H9 (cell line): ENCODE data around the gene MED22. TPM values are rescaled to one million over a fixed set of nuclear protein-coding genes. Genes with fewer than 3 reads are reported as not detected.
"Not testable (repeated sequence)": the region's sequence is repeated elsewhere in the genome, so short reads cannot be mapped to it uniquely, and the experiment has no call there.

Experiments used
- DNase-seq: peaks from one replicate; pipeline ENCODE4 v3.0.0-alpha.2; 2017
- H2AFZ ChIP-seq: one replicate; pipeline ENCODE4 v1.6.1; 2013; ENCODE audit warnings: mild to moderate bottlenecking, low read length, control low read depth, moderate library complexity
- H2AK5ac ChIP-seq: 2 replicates; pipeline ENCODE4 v1.6.1; 2013; ENCODE audit warnings: low read length, control low read depth, mixed read lengths; ENCODE audit not compliant: insufficient read length
- H2BK120ac ChIP-seq: one replicate; pipeline ENCODE4 v1.6.1; 2013; ENCODE audit warnings: low read depth, mild to moderate bottlenecking, low read length, control low read depth, inconsistent platforms; ENCODE audit not compliant: poor library complexity, severe bottlenecking
- H2BK12ac ChIP-seq: 2 replicates; pipeline ENCODE4 v1.6.1; 2013; ENCODE audit warnings: low read length, control low read depth, mixed read lengths, low read depth; ENCODE audit not compliant: insufficient read length
- H2BK15ac ChIP-seq: 2 replicates; pipeline ENCODE4 v1.6.1; 2013; ENCODE audit warnings: low read depth, low read length, control low read depth
- H2BK20ac ChIP-seq: one replicate; pipeline ENCODE4 v1.6.1; 2013; ENCODE audit warnings: low read depth, mild to moderate bottlenecking, low read length, control low read depth, inconsistent platforms; ENCODE audit not compliant: poor library complexity, severe bottlenecking
- H2BK5ac ChIP-seq: 2 replicates; pipeline ENCODE4 v1.6.1; 2013; ENCODE audit warnings: low read length, control low read depth, mixed read lengths; ENCODE audit not compliant: insufficient read length
- H3K14ac ChIP-seq: 2 replicates; pipeline ENCODE4 v1.6.1; 2013; ENCODE audit warnings: low read length, control low read depth; ENCODE audit not compliant: insufficient read depth
- H3K18ac ChIP-seq: 2 replicates; pipeline ENCODE4 v1.6.1; 2013; ENCODE audit warnings: low read depth, mild to moderate bottlenecking, mixed read lengths, low read length, control low read depth; ENCODE audit not compliant: insufficient read length
- H3K23ac ChIP-seq: 2 replicates; pipeline ENCODE4 v1.6.1; 2013; ENCODE audit warnings: low read length, control low read depth, mixed read lengths, low read depth; ENCODE audit not compliant: insufficient read length
- H3K23me2 ChIP-seq: 2 replicates; pipeline ENCODE4 v1.6.1; 2013; ENCODE audit warnings: low read depth, mild to moderate bottlenecking, mixed read lengths, low read length, control low read depth; ENCODE audit not compliant: insufficient read length, poor library complexity, severe bottlenecking
- H3K27ac ChIP-seq: 2 replicates; pipeline ENCODE4 v1.5.1; 2013; ENCODE audit warnings: low read length, control low read depth, mixed read lengths, low read depth; ENCODE audit not compliant: insufficient read length
- H3K27me3 ChIP-seq: 2 replicates; pipeline ENCODE4 v1.6.1; 2013; ENCODE audit warnings: low read length, control low read depth, inconsistent platforms; ENCODE audit not compliant: insufficient read depth
- H3K4ac ChIP-seq: 2 replicates; pipeline ENCODE4 v1.6.1; 2013; ENCODE audit warnings: low read depth, mild to moderate bottlenecking, control low read depth, inconsistent platforms, low read length, moderate library complexity
- H3K4me1 ChIP-seq: 2 replicates; pipeline ENCODE4 v1.6.1; 2013; ENCODE audit warnings: low read length, control low read depth, inconsistent platforms; ENCODE audit not compliant: insufficient read depth
- H3K4me2 ChIP-seq: 2 replicates; pipeline ENCODE4 v1.6.1; 2013; ENCODE audit warnings: low read length, control low read depth, mixed read lengths; ENCODE audit not compliant: insufficient read length, insufficient read depth
- H3K56ac ChIP-seq: 2 replicates; pipeline ENCODE4 v1.6.1; 2013; ENCODE audit warnings: low read depth, mild to moderate bottlenecking, mixed read lengths, low read length, control low read depth; ENCODE audit not compliant: insufficient read length
- H3K79me1 ChIP-seq: 2 replicates; pipeline ENCODE4 v1.6.1; 2013; ENCODE audit warnings: low read depth, mild to moderate bottlenecking, moderate library complexity, low read length, control low read depth, inconsistent platforms; ENCODE audit not compliant: insufficient read depth, poor library complexity, severe bottlenecking
- H3K79me2 ChIP-seq: 2 replicates; pipeline ENCODE4 v1.6.1; 2013; ENCODE audit warnings: low read length, control low read depth, inconsistent platforms; ENCODE audit not compliant: insufficient read depth
- H3K9ac ChIP-seq: 2 replicates; pipeline ENCODE4 v1.6.1; 2013; ENCODE audit warnings: low read length, control low read depth, mixed read lengths; ENCODE audit not compliant: insufficient read length; ENCODE audit errors: extremely low read depth
- H3K9me3 ChIP-seq: one replicate; pipeline ENCODE4 v1.6.1; 2013; ENCODE audit warnings: low read depth, low read length, inconsistent platforms; ENCODE audit not compliant: control insufficient read depth
- H3T11ph ChIP-seq: one replicate; pipeline ENCODE4 v1.6.1; 2013; ENCODE audit warnings: mild to moderate bottlenecking, low read length, control low read depth, inconsistent platforms
- H4K20me1 ChIP-seq: one replicate; pipeline ENCODE4 v1.6.1; 2013; ENCODE audit not compliant: control insufficient read depth, insufficient read length, insufficient read depth
- H4K5ac ChIP-seq: 2 replicates; pipeline ENCODE4 v1.6.1; 2013; ENCODE audit warnings: low read depth, mild to moderate bottlenecking, mixed read lengths, low read length, control low read depth; ENCODE audit not compliant: insufficient read length
- H4K8ac ChIP-seq: replicated peaks from 2 replicates; pipeline ENCODE4 v1.6.1; 2013; ENCODE audit warnings: low read length, control low read depth, mixed read lengths, low read depth; ENCODE audit not compliant: insufficient read length
- H4K91ac ChIP-seq: 2 replicates; pipeline ENCODE4 v1.6.1; 2013; ENCODE audit warnings: low read depth, mild to moderate bottlenecking, moderate library complexity, mixed read lengths, low read length, control low read depth; ENCODE audit not compliant: insufficient read length
- H3K27ac Mint-ChIP-seq, 3 experiments: 2 replicates in 2 of 3; 3 replicates in 1 of 3; pipeline ENCODE4 v1.8.0; 2020 to 2021; ENCODE audit warnings: mixed read lengths in 3 of 3, mild to moderate bottlenecking in 1 of 3, moderate library complexity in 1 of 3
- H3K27me3 Mint-ChIP-seq: 2 replicates; pipeline ENCODE4 v1.8.0; 2021; ENCODE audit warnings: low read depth, mild to moderate bottlenecking, moderate library complexity, mixed read lengths
- H3K36me3 Mint-ChIP-seq, 3 experiments: 2 replicates in 2 of 3; 3 replicates in 1 of 3; pipeline ENCODE4 v1.8.0; 2020 to 2021; ENCODE audit warnings: low read depth in 3 of 3, mixed read lengths in 3 of 3; ENCODE audit not compliant: insufficient read depth in 1 of 3
- H3K4me1 Mint-ChIP-seq, 2 experiments: 2 replicates each; pipeline ENCODE4 v1.8.0; 2020; ENCODE audit warnings: mixed read lengths in 2 of 2
- H3K4me3 Mint-ChIP-seq, 2 experiments: 2 replicates in 1 of 2; 3 replicates in 1 of 2; pipeline ENCODE4 v1.8.0; 2020 to 2021; ENCODE audit warnings: mild to moderate bottlenecking in 2 of 2, mixed read lengths in 2 of 2, moderate library complexity in 1 of 2
- H3K9me3 Mint-ChIP-seq, 2 experiments: 2 replicates in 1 of 2; 3 replicates in 1 of 2; pipeline ENCODE4 v1.8.0; 2020; ENCODE audit warnings: mild to moderate bottlenecking in 2 of 2, mixed read lengths in 2 of 2, moderate library complexity in 1 of 2
- CTCF ChIP-seq: fragments of 200-600 bp; sonication (generic); conservative IDR thresholded peaks from 3 replicates; pipeline ENCODE4 v1.8.0; 2021; ENCODE audit warnings: antibody characterized with exemption, mild to moderate bottlenecking
- WGBS: extraction: QIAGEN DNeasy Blood & Tissue Kit; methylation state at CpG from one replicate; pipeline ENCODE4 v1.1.7; 2013; ENCODE audit warnings: missing lambda C conversion rate, low lambda C conversion rate, mixed read lengths; ENCODE audit not compliant: insufficient read length; ENCODE audit errors: extremely low coverage; 5-methylcytosine and 5-hydroxymethylcytosine counted together
- total RNA-seq: library from RNA; stranded (reverse); gene quantifications from 2 replicates; pipeline ENCODE4 v1.2.1, GENCODE V29; 2021

MED22 gene
- total RNA-seq, 1 experiment from 2014 or later: 60.1 TPM

GRCh38 chr9:133320421-133320881 is 27.5 kb downstream of the MED22 start:
- Mint-ChIP-seq H3K9me3 (peaks cover 18 to 25% of the 10 kb centered on the region in 2 experiments), H3K27ac (no peak overlapping the region), H3K4me1 (no peaks in the 10 kb centered on the region), H3K27me3 (peaks cover 26% of the 10 kb centered on the region), H3K4me3 (no peak overlapping the region), H3K36me3 (peaks cover 0 to 9% (median 4%) of the 10 kb centered on the region in 3 experiments; a peak in 4 of 7 replicates)
- H3K27ac ChIP-seq: no peak overlapping the region
- H4K20me1 ChIP-seq: no peaks in the 10 kb centered on the region
- no peak overlapping the region for H3K4me2 ChIP-seq
- no peak overlapping the region for H3T11ph ChIP-seq
- no peak overlapping the region for H2BK120ac ChIP-seq
- H3K79me2 ChIP-seq: no peaks in the 10 kb centered on the region
- peak; percentile 63 for DNase-seq
- H3K18ac ChIP-seq: no peak overlapping the region
- no peak overlapping the region for H2AK5ac ChIP-seq
- no peak overlapping the region for H2BK20ac ChIP-seq
- no peak overlapping the region for H4K8ac ChIP-seq
- no peaks in the 10 kb centered on the region for H3K23me2 ChIP-seq
- no peaks in the 10 kb centered on the region for H3K79me1 ChIP-seq
- no peak overlapping the region for H3K4ac ChIP-seq
- no peak overlapping the region for H3K9ac ChIP-seq
- peak; percentile 43; the same call in 2 of the 3 replicates for TF ChIP-seq CTCF
- no peaks in the 10 kb centered on the region for H3K27me3 ChIP-seq
- H2AFZ ChIP-seq: no peak overlapping the region
- H3K14ac ChIP-seq: no peak overlapping the region
- no peaks in the 10 kb centered on the region; the same call in 1 of the 2 replicates for H3K4me1 ChIP-seq
- no peak overlapping the region for H2BK12ac ChIP-seq
- no CpG with 5 or more reads among the region's 13 CpGs for WGBS
- H4K91ac ChIP-seq: no peak overlapping the region
- H3K56ac ChIP-seq: no peak overlapping the region
- peaks cover 11% of the 10 kb centered on the region for H3K9me3 ChIP-seq
- no peak overlapping the region for H2BK15ac ChIP-seq
- H4K5ac ChIP-seq: no peak overlapping the region
- no peak overlapping the region for H3K23ac ChIP-seq
- H2BK5ac ChIP-seq: no peak overlapping the region

DNA sequence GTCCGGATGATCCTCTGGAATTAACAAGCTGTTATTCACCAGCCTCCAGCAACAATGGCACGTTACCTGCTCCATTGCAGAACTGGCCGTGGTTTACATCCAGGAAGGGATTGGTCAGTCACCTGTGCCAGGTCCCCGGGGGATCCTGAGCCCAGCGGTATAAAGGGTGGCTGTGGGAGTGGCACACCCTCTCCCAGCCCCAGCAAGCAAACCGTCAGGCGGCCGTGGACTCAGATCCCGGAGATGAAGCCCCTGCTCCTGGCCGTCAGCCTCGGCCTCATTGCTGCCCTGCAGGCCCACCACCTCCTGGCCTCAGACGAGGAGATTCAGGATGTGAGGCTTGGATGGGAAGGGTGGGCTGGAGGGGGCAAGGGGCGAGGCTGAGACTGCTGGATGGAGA is 30.4 kb downstream of the MED22 start:
- H3K4me2 ChIP-seq, H3K27ac Mint-ChIP-seq, H2BK120ac ChIP-seq, H3K79me1 ChIP-seq, H3K9me3 ChIP-seq, H3K56ac ChIP-seq, H2BK15ac ChIP-seq, H4K5ac ChIP-seq, H3T11ph ChIP-seq, H4K8ac ChIP-seq, H3K36me3 Mint-ChIP-seq, H2AK5ac ChIP-seq, H3K27ac ChIP-seq, H2AFZ ChIP-seq, H4K20me1 ChIP-seq, H3K23ac ChIP-seq, DNase-seq, H3K27me3 ChIP-seq, H3K4me1 Mint-ChIP-seq, H3K18ac ChIP-seq, H3K9ac ChIP-seq, H3K4ac ChIP-seq, H2BK20ac ChIP-seq, H2BK12ac ChIP-seq, H3K9me3 Mint-ChIP-seq, H3K4me3 Mint-ChIP-seq, H3K4me1 ChIP-seq, H3K14ac ChIP-seq, H4K91ac ChIP-seq, H2BK5ac ChIP-seq, H3K79me2 ChIP-seq, H3K23me2 ChIP-seq: not testable (repeated sequence)
- peaks cover 13% of the 10 kb centered on the region; the same call in 1 of the 2 replicates for H3K27me3 Mint-ChIP-seq
- no CpG with 5 or more reads among the region's 13 CpGs for WGBS
